Measurements from ENCODE around the gene ALLC. TPM values are rescaled to one million over a fixed set of nuclear protein-coding genes. Genes with fewer than 3 reads are reported as not detected.
A peak's percentile ranks its signal among the peaks of the same experiment; 100 is the strongest.

Gene ALLC
- total and polyA plus RNA-seq, 8 donors: not detected

GRCh38 chr2:3736112-3736511 is 78.1 kb downstream of the ALLC start:
- intact Hi-C loops (cut with DNase I; ENCODE audit: low total_unique reads): no loop called here
- no peak for TF ChIP-seq CTCF (IDR thresholded peaks at IDR 0.05)
- no peak for TF ChIP-seq EP300 (IDR thresholded peaks at IDR 0.05)
- no peak for TF ChIP-seq POLR2A (IDR thresholded peaks at IDR 0.05)
- no peak for TF ChIP-seq POLR2AphosphoS5 (IDR thresholded peaks at IDR 0.05)
- no peak for DNase-seq
- Histone ChIP-seq H3K9me3 (no peaks in the 10 kb centered on the region), H3K36me3 (no peaks in the 10 kb centered on the region), H3K27ac (no peak overlapping the region), H3K27me3 (peaks cover 0 to 10% (median 0%) of the 10 kb centered on the region in 3 donors), H3K4me1 (no peaks in the 10 kb centered on the region), H3K4me3 (no peak overlapping the region)
- 77 to 86% (median 81%) methylated on average over 7 of the region's 7 CpGs for WGBS, 5 donors

- Histone ChIP-seq H3K4me3 (no peak overlapping the region), H3K4me1 (no peaks in the 10 kb centered on the region), H3K27me3 (peaks cover 0 to 10% (median 0%) of the 10 kb centered on the region in 3 donors), H3K9me3 (no peaks in the 10 kb centered on the region), H3K36me3 (no peaks in the 10 kb centered on the region), H3K27ac (no peak overlapping the region)
- intact Hi-C loops (cut with DNase I; ENCODE audit: low total_unique reads): no loop called here
- WGBS, 5 donors: 60 to 81% (median 79%) methylated on average over 8 to 9 of the region's 9 CpGs
- no peak for DNase-seq
- TF ChIP-seq CTCF (IDR thresholded peaks at IDR 0.05): no peak
Measured at GRCh38 chr2:3737128-3737527, 79.1 kb downstream of the ALLC start.

GRCh38 chr2:3738454-3738853 is 80.5 kb downstream of the ALLC start:
- peak in 1 of 2 donors; percentile 43 for DNase-seq
- intact Hi-C loops (cut with DNase I; ENCODE audit: low total_unique reads): no loop called here
- Histone ChIP-seq H3K36me3 (no peaks in the 10 kb centered on the region), H3K27ac (no peak overlapping the region), H3K4me1 (no peaks in the 10 kb centered on the region), H3K27me3 (peaks cover 0 to 10% (median 0%) of the 10 kb centered on the region in 3 donors), H3K9me3 (no peaks in the 10 kb centered on the region), H3K4me3 (no peak overlapping the region)
- no peak for TF ChIP-seq CTCF (IDR thresholded peaks at IDR 0.05)
- TF ChIP-seq POLR2A (IDR thresholded peaks at IDR 0.05): no peak
- no peak for TF ChIP-seq EP300 (IDR thresholded peaks at IDR 0.05)
- no peak for TF ChIP-seq POLR2AphosphoS5 (IDR thresholded peaks at IDR 0.05)
- 15 to 56% (median 36%) methylated on average over 3 of the region's 3 CpGs for WGBS, 5 donors

- TF ChIP-seq POLR2AphosphoS5 (IDR thresholded peaks at IDR 0.05) (no peak), CTCF (IDR thresholded peaks at IDR 0.05) (no peak), EP300 (IDR thresholded peaks at IDR 0.05) (no peak), POLR2A (IDR thresholded peaks at IDR 0.05) (no peak)
- intact Hi-C loops (cut with DNase I; ENCODE audit: low total_unique reads): no loop called here
- no peak for DNase-seq
- Histone ChIP-seq H3K4me1 (no peaks in the 10 kb centered on the region), H3K9me3 (no peaks in the 10 kb centered on the region), H3K36me3 (no peaks in the 10 kb centered on the region), H3K4me3 (no peak overlapping the region), H3K27ac (no peak overlapping the region), H3K27me3 (peaks cover 0 to 10% (median 0%) of the 10 kb centered on the region in 3 donors)
- 89 to 93% (median 91%) methylated on average over 17 to 19 of the region's 19 CpGs for WGBS, 5 donors
Measured at GRCh38 chr2:3739313-3739712, 81.3 kb downstream of the ALLC start.
